ENCODE data around the gene KRTAP2-4. TPM values are rescaled to one million over a fixed set of nuclear protein-coding genes. Genes with fewer than 3 reads are reported as not detected.
"Not testable (repeated sequence)": the region's sequence is repeated elsewhere in the genome, so short reads cannot be mapped to it uniquely, and the experiment has no call there.

KRTAP2-4 gene
- total RNA-seq, 1 donor from 2014 or later, result not detected

GRCh38 chr17:41073676-41074075 lies 8.0 kb upstream of the KRTAP2-4 start:
- DNase-seq (ENCODE audit: extremely low read depth, low read depth, low spot score), result no peak

GRCh38 chr17:41071606-41072360 lies 6.1 kb upstream of the KRTAP2-4 start:
- no peak for DNase-seq (ENCODE audit: extremely low read depth, low read depth, low spot score)

GRCh38 chr17:41069031-41069430 lies 3.4 kb upstream of the KRTAP2-4 start:
- no peak for DNase-seq (ENCODE audit: extremely low read depth, low read depth, low spot score)

GRCh38 chr17:41067281-41067680 lies 1.6 kb upstream of the KRTAP2-4 start:
- no peak for DNase-seq (ENCODE audit: extremely low read depth, low read depth, low spot score)

- DNase-seq (ENCODE audit: extremely low read depth, low read depth, low spot score), result not testable (repeated sequence)
These were observed 526 bp downstream of the KRTAP2-4 start for GRCh38 chr17:41065016-41065689.

GRCh38 chr17:41064301-41064700 lies 1.4 kb downstream of the KRTAP2-4 start:
- DNase-seq (ENCODE audit: extremely low read depth, low read depth, low spot score), result no peak

- no peak for DNase-seq (ENCODE audit: extremely low read depth, low read depth, low spot score)
These were observed 2.2 kb downstream of the KRTAP2-4 start for GRCh38 chr17:41063449-41063848.

GRCh38 chr17:41061964-41062363 lies 3.7 kb downstream of the KRTAP2-4 start:
- DNase-seq (ENCODE audit: extremely low read depth, low read depth, low spot score), result no peak

- no peak for DNase-seq (ENCODE audit: extremely low read depth, low read depth, low spot score)
These were observed 5.6 kb downstream of the KRTAP2-4 start, which contains the start of gene KRTAP2-3 for GRCh38 chr17:41060052-41060604. KRTAP2-3 (minus strand) TSS chr17:41060114; CDS start chr17:41060050, 64 bp downstream.

- DNase-seq (ENCODE audit: extremely low read depth, low read depth, low spot score), result not testable (repeated sequence)
These were observed 6.2 kb downstream of the KRTAP2-4 start for GRCh38 chr17:41059276-41060051.

GRCh38 chr17:41058741-41059140 lies 6.9 kb downstream of the KRTAP2-4 start:
- DNase-seq (ENCODE audit: extremely low read depth, low read depth, low spot score), result no peak

- DNase-seq (ENCODE audit: extremely low read depth, low read depth, low spot score), result no peak
These were observed 8.1 kb downstream of the KRTAP2-4 start for GRCh38 chr17:41057547-41057946.

- not testable (repeated sequence) for DNase-seq (ENCODE audit: extremely low read depth, low read depth, low spot score)
These were observed 10.5 kb downstream of the KRTAP2-4 start, which contains the start of gene KRTAP2-2 for GRCh38 chr17:41055130-41055529. KRTAP2-2 (minus strand) TSS chr17:41055230; CDS start chr17:41055211, 19 bp downstream.

GRCh38 chr17:41054556-41054955 lies 11.1 kb downstream of the KRTAP2-4 start:
- not testable (repeated sequence) for DNase-seq (ENCODE audit: extremely low read depth, low read depth, low spot score)

GRCh38 chr17:41054025-41054424 lies 11.7 kb downstream of the KRTAP2-4 start:
- no peak for DNase-seq (ENCODE audit: extremely low read depth, low read depth, low spot score)

- DNase-seq (ENCODE audit: extremely low read depth, low read depth, low spot score), result no peak
These were observed 13.1 kb downstream of the KRTAP2-4 start for GRCh38 chr17:41052566-41052965.

- DNase-seq (ENCODE audit: extremely low read depth, low read depth, low spot score), result no peak
These were observed 16.6 kb downstream of the KRTAP2-4 start for GRCh38 chr17:41049110-41049509.

- no peak for DNase-seq (ENCODE audit: extremely low read depth, low read depth, low spot score)
These were observed 17.2 kb downstream of the KRTAP2-4 start for GRCh38 chr17:41048441-41048840.

GRCh38 chr17:41046735-41047465 lies 18.8 kb downstream of the KRTAP2-4 start, which contains the start of gene KRTAP2-1:
KRTAP2-1 (minus strand) TSS chr17:41047316; CDS start chr17:41047267, 49 bp downstream.
- DNase-seq (ENCODE audit: extremely low read depth, low read depth, low spot score), result not testable (repeated sequence)

GRCh38 chr17:41042953-41043352 lies 22.7 kb downstream of the KRTAP2-4 start:
- no peak for DNase-seq (ENCODE audit: extremely low read depth, low read depth, low spot score)
